ENCODE results near the gene C2CD4A.

C2CD4A gene

GRCh38 chr15:62051166-62051565, 15.6 kb upstream of the C2CD4A start:
- TF ChIP-seq, protein P1, sequence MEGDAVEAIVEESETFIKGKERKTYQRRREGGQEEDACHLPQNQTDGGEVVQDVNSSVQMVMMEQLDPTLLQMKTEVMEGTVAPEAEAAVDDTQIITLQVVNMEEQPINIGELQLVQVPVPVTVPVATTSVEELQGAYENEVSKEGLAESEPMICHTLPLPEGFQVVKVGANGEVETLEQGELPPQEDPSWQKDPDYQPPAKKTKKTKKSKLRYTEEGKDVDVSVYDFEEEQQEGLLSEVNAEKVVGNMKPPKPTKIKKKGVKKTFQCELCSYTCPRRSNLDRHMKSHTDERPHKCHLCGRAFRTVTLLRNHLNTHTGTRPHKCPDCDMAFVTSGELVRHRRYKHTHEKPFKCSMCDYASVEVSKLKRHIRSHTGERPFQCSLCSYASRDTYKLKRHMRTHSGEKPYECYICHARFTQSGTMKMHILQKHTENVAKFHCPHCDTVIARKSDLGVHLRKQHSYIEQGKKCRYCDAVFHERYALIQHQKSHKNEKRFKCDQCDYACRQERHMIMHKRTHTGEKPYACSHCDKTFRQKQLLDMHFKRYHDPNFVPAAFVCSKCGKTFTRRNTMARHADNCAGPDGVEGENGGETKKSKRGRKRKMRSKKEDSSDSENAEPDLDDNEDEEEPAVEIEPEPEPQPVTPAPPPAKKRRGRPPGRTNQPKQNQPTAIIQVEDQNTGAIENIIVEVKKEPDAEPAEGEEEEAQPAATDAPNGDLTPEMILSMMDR (IDR thresholded peaks at IDR 0.05; ENCODE audit: low read depth, low read length) = no peak
- Histone ChIP-seq H3K4me3 (ENCODE audit: low read depth, low read length) (no peak overlapping the region), H3K36me3 (no peaks in the 10 kb centered on the region), H3K27me3 (no peaks in the 10 kb centered on the region), H3K9me3 (no peaks in the 10 kb centered on the region; the same call in 1 of the 2 replicates), H3K4me1 (peaks cover 10% of the 10 kb centered on the region)
- no peak for DNase-seq

- Histone ChIP-seq H3K9me3 (no peaks in the 10 kb centered on the region; the same call in 1 of the 2 replicates), H3K36me3 (no peaks in the 10 kb centered on the region), H3K4me1 (peaks cover 10% of the 10 kb centered on the region), H3K4me3 (ENCODE audit: low read depth, low read length) (no peak overlapping the region), H3K27me3 (no peaks in the 10 kb centered on the region)
- TF ChIP-seq, protein P1 (IDR thresholded peaks at IDR 0.05; ENCODE audit: low read depth, low read length) = no peak
- no peak for DNase-seq
Measured at GRCh38 chr15:62052713-62053112, 14.1 kb upstream of the C2CD4A start.

- DNase-seq = no peak
- Histone ChIP-seq H3K36me3 (no peaks in the 10 kb centered on the region), H3K9me3 (no peaks in the 10 kb centered on the region), H3K4me3 (ENCODE audit: low read depth, low read length) (no peak overlapping the region), H3K4me1 (peaks cover 10% of the 10 kb centered on the region), H3K27me3 (no peaks in the 10 kb centered on the region)
- TF ChIP-seq, protein P1 (IDR thresholded peaks at IDR 0.05; ENCODE audit: low read depth, low read length) = no peak
Measured at GRCh38 chr15:62053439-62054085, 13.2 kb upstream of the C2CD4A start.

- DNase-seq = no peak
- Histone ChIP-seq H3K4me1 (peaks cover 10% of the 10 kb centered on the region), H3K27me3 (no peaks in the 10 kb centered on the region), H3K4me3 (ENCODE audit: low read depth, low read length) (no peak overlapping the region), H3K36me3 (no peaks in the 10 kb centered on the region), H3K9me3 (no peaks in the 10 kb centered on the region)
- TF ChIP-seq, protein P1 (IDR thresholded peaks at IDR 0.05; ENCODE audit: low read depth, low read length) = no peak
Measured at GRCh38 chr15:62054979-62055378, 11.8 kb upstream of the C2CD4A start.

DNA sequence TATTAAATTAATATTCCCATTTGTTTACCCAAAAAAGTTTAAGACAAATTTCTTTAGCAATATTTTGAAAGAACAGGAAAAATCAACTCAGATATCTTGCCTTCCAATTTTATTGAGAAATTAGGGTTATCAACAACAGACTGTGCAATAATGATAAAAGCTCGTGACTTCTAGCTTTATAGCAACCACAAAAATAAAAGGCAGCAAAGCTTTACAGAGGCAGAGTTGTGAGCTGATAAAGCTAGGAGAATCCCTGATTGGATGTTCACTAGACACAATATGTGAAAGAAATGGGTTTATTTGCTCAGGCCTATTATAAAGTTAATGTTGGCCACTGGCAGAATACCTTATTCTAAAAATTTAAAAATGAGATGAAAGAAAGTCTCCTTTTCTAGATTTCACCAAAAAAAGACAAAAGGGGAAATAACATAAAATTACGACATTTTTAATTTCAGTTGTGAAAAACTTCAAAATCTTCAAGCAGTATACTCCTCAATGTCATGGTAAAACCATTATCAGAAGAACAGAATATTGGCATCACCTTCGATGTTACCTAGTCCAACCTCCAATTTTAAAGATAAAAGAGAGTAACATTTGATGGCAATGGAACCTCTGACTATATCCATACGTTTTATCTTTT, 9.3 kb upstream of the C2CD4A start:
- Histone ChIP-seq H3K4me3 (ENCODE audit: low read depth, low read length) (no peak overlapping the region), H3K9me3 (no peaks in the 10 kb centered on the region), H3K27me3 (no peaks in the 10 kb centered on the region), H3K4me1 (peaks cover 10% of the 10 kb centered on the region), H3K36me3 (no peaks in the 10 kb centered on the region)
- TF ChIP-seq, protein P1 (IDR thresholded peaks at IDR 0.05; ENCODE audit: low read depth, low read length) = no peak
- DNase-seq = no peak

Measured in BE2C (cell line).